GM12801 (cell line): ENCODE measurements around the gene PARVA.

Experiments
- CTCF ChIP-seq: IDR thresholded peaks from one replicate; pipeline ENCODE4 v1.5.1; 2011; ENCODE audit warnings: control low read depth; ENCODE audit not compliant: insufficient read length; ENCODE audit errors: extremely low read depth

Gene PARVA

GRCh38 chr11:12354750-12355545 is 22.4 kb upstream of the PARVA start:
- TF ChIP-seq CTCF, result no peak

DNA sequence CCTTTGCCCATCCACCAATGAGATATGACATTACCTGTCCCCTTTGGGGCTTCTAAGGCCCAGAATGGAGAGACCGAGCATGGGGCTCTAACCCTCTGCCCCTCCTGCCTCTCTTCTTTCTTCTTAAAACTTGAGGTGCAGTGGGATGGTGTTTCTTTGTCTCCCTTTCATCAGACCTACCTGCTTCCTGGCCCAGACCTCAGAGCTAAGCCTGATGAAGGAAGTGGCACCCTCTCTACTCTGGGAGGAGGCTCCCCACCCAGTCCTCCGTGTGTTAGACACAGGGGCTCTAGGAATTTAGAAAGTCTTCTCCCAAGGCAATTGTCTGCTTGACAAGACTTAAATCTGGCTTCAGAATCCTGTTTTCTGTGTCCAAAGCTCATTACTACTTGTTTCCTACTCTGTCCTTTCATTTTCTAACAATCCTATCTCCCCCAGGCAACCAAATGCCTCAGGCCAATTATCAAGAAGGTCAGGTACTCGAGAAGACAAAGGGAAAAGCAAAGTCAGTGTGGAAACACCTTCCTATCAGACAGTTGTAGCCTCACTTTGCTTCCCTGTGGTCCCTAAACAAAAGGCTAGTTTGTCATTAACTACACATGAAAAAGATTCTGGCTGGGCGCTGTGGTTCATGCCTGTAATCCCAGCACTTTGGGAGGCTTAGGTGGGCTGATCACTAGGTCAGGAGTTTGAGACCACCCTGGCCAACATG is 20.3 kb upstream of the PARVA start:
- TF ChIP-seq CTCF, result no peak

DNA sequence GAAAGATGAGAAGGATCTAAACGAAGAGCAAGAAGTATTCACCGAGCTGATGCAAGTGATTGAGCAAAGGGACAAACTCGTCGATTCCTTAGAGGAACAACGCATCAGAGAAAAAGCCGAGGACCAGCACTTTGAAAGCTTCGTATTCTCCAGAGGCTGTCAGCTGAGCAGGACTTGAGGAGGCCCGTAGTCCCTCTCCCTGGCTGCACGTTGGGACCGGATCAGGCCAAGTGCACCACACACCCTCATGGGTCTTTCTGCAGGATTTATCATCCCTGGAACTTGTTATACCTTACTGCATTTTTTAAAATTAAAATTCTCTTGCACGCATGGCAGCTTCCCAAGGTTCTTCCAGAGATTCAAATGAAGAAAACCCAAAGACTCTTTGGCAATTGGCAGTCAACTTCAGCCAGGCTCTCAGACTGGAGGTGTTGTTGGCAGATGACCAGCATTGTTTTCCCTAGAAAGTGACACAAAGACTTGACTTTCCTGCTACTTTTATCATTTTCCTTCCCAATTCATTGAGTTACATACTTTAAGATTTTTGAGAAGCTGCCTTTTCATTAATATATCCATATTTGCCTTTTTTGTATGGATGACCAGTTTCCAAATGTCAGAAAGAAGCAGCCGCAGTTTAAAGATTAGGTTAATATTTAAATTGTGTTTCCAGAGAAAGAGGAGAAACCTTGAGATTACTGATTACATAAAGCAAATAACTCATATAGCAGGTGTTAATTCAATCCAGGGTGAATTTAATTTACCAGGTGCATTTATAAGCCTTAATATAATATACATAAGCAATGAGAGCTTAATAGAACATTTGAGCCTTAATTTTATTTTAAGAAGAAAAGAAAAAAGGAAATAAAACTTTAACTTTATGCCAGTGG is 18.8 kb upstream of the PARVA start:
- no peak for TF ChIP-seq CTCF

DNA sequence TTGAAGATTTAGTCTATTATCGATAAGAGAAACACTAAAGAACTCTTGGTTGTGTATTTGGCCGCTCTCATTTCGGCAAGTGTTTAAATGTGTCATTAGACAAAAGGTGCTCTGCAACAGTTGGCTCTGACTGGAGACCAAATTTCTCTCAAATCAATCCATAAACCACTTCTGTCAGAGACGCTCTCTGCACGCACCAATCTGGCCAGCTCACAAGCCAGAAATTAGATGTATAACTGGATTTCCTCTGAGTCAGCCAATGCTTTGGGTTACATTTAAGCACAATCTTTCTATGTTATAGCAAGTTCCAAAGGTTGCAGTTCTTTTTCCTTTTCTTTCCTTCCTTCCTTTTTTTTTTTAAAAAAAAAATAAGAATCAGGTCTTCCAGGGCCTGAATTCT is 17.6 kb upstream of the PARVA start:
- TF ChIP-seq CTCF, result no peak

DNA sequence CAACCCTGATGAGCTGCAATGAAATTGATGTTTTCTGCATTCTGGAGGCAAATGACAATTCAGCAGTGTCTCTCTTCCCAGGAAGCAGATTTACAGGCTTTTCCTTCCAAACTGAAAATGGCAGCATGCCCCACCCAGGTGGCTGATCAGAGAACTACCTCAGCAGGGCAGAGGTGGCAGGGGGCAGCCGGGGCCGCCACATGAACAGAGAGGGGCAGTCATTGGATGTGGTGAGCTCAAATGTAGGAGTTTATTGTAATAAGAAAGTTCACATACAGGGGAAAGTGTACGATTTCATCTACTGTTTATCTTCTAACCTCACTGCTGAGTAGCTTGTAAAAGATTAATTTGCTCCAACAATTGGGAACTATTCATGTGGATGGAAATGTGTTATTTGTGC is 15.7 kb upstream of the PARVA start:
- no peak for TF ChIP-seq CTCF

- no peak for TF ChIP-seq CTCF
These were observed 14.5 kb upstream of the PARVA start for GRCh38 chr11:12362857-12363256.

DNA sequence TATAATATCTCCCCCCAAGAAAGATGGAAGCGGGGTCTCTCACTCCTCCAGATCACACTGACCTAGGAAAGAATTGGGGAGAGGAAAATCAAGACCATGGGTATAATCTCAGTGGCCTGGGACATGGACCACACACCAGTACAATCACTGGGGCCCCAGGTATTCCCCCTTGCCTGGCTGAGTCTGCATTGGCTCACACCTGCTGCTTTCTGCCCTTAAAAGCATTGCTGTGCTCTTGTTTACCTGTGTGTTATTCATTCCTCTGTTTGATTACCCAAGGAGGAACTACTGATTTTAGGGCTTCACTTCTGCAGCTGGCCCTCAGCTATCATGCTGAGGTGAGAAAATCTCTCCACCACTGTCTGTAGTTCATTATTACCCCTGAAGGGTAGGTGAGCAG is 14.0 kb upstream of the PARVA start:
- no peak for TF ChIP-seq CTCF
